Measurements from ENCODE around the gene CEPT1. TPM values are rescaled to one million over a fixed set of nuclear protein-coding genes. Genes with fewer than 3 reads are reported as not detected.

Gene CEPT1
- total and polyA plus RNA-seq, 2 of the 8 experiments (the other 6 are each of a cell fraction or from before 2014, with no cell fraction given), result 18.5 to 28.6 TPM

GRCh38 chr1:111131693-111132092 is 8.3 kb upstream of the CEPT1 start (continued):
- TF ChIP-seq CHD7 (IDR thresholded peaks at IDR 0.05; ENCODE audit: insufficient replicate concordance, low read length) (no peak), MAX (IDR thresholded peaks at IDR 0.05) (no peak), GTF2F1 (IDR thresholded peaks at IDR 0.05; ENCODE audit: borderline replicate concordance, low read depth, low read length) (no peak), USF2 (IDR thresholded peaks at IDR 0.05; ENCODE audit: low read length) (no peak), PHF8 (conservative IDR thresholded peaks at IDR 0.05; ENCODE audit: low read depth, low read length) (no peak), CREB1 (IDR thresholded peaks at IDR 0.05) (no peak), ASH2L (IDR thresholded peaks at IDR 0.05; ENCODE audit: low read length) (no peak), YY1 (IDR thresholded peaks at IDR 0.05; ENCODE audit: low read depth, low read length) (no peak), CBX5 (IDR thresholded peaks at IDR 0.05; ENCODE audit: low read depth, low read length) (no peak), ATF3 (IDR thresholded peaks at IDR 0.05; ENCODE audit: insufficient read depth, low read depth, low read length) (no peak), TCF12 (IDR thresholded peaks at IDR 0.05; ENCODE audit: low read depth, low read length) (no peak)
